HFF-Myc (cell line): Measurements from ENCODE around the gene TMEM200C.

ENCODE experiments used
- DNase-seq: peaks from one replicate; pipeline ENCODE4 v3.0.0-alpha.2; 2011; ENCODE audit warnings: low read depth; ENCODE audit errors: extremely low read depth
- H3K4me3 ChIP-seq: replicated peaks from 2 replicates; pipeline ENCODE4 v1.5.1; 2011; ENCODE audit warnings: low read depth, mild to moderate bottlenecking, control low read depth, low read length
- CTCF ChIP-seq: IDR thresholded peaks from 2 replicates; pipeline ENCODE4 v1.5.1; 2012; ENCODE audit warnings: mild to moderate bottlenecking, low read depth, low read length, control low read depth; ENCODE audit errors: missing control alignments

Gene TMEM200C

GRCh38 chr18:5909125-5909524, 13.8 kb upstream of the TMEM200C start:
- TF ChIP-seq CTCF = no peak
- no peak overlapping the region for H3K4me3 ChIP-seq

GRCh38 chr18:5903386-5903785, 8.1 kb upstream of the TMEM200C start:
- TF ChIP-seq CTCF = no peak
- H3K4me3 ChIP-seq = no peak overlapping the region
- DNase-seq = no peak

More at GRCh38 chr18:5909125-5909524, 13.8 kb upstream of the TMEM200C start:
- no peak for DNase-seq

GRCh38 chr18:5900262-5900661, 4.9 kb upstream of the TMEM200C start:
- TF ChIP-seq CTCF = no peak
- no peak overlapping the region for H3K4me3 ChIP-seq
- no peak for DNase-seq

- no peak overlapping the region for H3K4me3 ChIP-seq
- no peak for TF ChIP-seq CTCF
- no peak for DNase-seq
Observed at GRCh38 chr18:5899835-5900234, 4.5 kb upstream of the TMEM200C start.

GRCh38 chr18:5895876-5896740, 786 bp upstream of the TMEM200C start:
- no peak for DNase-seq
- no peak for TF ChIP-seq CTCF
- H3K4me3 ChIP-seq = no peak overlapping the region

- DNase-seq = no peak
- H3K4me3 ChIP-seq = no peak overlapping the region
- no peak for TF ChIP-seq CTCF
Observed at GRCh38 chr18:5894611-5895298, 567 bp downstream of the TMEM200C start.
